GM19455 (cell line): ENCODE results near the gene PI3.
"Not testable (repeated sequence)": the region's sequence is repeated elsewhere in the genome, so short reads cannot be mapped to it uniquely, and the experiment has no call there.

ENCODE experiments used
- ATAC-seq: cut with Tn5 transposase; IDR thresholded peaks from one replicate; pipeline ENCODE4 v1.9.1; 2021; ENCODE audit not compliant: unreplicated experiment

Gene PI3, protein sequence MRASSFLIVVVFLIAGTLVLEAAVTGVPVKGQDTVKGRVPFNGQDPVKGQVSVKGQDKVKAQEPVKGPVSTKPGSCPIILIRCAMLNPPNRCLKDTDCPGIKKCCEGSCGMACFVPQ

DNA sequence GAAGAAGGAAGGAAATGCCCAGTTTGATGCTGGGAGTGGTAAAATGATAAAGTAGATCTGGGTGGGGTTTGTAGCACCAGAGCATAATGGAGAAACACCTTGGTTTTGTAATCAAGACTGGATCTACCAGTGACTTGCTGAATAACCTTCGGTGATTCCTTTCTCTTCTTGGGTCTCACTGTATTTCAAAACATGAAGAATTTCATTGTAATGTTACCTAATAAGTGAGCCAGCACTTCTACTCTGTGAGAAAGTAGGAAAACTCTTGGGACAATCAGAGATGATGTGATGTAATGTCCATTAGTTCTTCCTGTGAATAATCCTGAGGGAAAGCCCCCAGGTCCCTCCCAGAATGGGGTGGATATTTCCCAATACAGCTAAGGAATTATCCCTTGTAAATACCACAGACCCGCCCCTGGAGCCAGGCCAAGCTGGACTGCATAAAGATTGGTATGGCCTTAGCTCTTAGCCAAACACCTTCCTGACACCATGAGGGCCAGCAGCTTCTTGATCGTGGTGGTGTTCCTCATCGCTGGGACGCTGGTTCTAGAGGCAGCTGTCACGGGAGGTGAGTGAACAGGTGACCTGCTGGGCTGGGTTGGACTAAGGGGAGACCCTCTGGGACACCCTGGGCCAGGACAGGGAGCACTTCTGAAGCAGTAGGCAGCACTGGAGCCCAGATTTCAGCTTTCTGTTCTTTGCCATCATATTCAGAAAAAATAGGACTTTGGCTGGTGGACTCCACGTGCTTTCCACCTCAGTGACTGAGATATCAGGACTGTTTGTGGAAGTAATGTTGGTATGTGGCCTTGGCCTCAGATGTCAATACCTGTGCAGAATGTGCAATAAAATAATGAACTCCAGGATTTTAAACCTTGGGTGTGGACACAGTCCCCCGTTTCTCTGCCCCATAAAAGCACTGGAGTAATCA lies at the start of gene PI3:
PI3 (plus strand) TSS at position 469 of the 931 bp plus-strand sequence; CDS start at position 490, 21 bp downstream.
- no peak for ATAC-seq

DNA sequence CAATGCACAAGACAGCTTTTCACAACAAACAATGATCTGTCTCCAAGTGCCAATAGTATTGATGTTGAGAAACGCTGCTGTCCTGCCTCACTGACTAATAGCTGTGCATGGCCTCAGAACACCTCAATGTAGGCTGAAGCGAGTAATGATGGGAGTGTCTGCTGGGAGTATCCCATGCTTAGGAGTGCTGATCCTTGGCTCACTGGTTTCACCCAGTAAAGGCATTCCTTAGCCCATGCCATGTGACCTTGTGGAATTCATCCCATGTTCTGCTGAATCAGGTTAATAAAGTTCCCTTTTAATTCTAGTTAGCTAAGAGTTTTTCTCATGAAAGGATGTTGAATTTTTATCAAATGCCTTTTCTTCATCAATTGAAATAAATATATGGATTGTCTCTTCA lies 46.6 kb upstream of the PI3 start:
- ATAC-seq = no peak

DNA sequence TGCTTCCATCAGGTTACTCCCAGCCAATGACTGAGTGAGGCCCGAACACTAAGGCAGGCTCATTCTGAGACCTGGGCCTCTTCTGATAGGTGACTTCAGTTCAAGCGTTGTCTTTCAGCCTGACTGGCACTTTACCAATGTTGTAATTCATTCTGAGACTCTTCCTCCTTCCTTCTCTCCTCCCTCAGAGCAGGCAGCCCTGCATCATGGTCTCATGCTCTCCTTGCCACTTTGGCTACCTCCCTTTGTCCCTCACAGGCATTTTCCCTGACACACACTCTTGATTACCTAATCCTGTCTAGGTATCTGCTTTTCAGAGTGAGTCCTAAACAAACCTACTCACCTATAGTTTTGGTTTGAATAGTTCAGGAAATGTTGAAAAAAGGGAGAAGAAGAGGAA lies 37.8 kb upstream of the PI3 start:
- no peak for ATAC-seq

DNA sequence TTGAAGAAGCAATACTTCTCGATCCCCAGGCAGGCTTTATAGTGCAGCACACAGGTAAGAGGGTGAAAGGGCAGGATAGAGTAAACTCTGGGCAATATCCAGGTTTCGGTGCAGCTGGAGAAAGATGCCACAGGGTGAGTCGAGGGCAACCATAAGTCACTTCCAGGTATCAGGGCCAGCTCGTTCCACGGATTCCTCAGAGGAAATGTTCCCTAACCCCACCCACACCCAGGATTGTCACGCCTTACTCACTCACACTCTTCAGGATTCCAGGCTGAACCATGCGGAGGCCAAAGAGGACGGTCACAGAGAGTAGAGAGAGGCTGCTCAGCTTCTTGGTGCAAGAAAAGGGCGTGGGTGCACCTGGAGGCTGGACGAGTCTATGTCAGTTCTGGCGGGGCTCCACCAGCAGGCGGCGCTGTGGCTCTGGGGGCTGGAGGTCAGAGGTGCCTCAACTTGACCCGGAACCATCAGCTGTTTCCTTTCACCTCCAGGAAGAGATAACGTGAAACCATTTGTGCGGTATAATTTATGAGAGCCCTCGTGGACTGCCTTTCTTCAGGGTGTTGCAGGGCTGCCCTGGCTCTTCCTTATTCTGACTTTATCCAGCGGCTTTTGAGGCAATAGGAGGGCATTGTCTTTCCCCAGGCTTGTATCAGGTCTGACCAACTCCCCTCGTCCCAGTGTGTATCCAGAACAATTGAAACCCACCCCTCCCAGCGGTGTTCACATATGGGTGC lies 36.0 kb upstream of the PI3 start:
- ATAC-seq = no peak

DNA sequence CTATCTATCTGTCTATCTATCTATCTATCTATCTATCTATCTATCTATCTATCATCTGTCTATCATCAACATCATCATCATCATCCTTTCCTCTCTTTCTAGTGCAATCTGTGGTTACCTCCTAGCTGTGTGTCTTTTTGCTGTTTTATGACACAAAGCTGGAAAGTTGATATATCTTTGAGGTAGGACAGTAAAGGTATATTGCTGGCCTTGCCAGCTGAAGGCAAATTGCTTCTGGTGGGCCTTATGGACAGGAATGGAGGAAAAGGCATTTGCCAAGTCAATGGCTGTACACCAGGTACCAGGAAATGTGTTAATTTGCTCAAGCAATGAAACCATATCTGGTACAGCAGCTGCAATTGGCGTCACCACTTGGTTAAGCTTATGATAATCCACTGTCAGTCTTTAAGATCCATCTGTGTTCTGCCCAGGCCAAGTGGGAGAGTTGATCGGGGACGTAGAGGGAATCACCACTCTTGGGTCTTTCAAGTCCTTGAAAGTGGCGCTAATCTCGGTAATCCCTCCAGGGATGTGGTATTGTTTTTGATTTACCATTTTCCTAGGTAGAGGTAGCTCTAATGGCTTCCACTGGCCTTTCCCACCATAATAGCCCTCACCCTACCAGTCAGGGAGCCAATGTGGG lies 34.8 kb upstream of the PI3 start:
- not testable (repeated sequence) for ATAC-seq

DNA sequence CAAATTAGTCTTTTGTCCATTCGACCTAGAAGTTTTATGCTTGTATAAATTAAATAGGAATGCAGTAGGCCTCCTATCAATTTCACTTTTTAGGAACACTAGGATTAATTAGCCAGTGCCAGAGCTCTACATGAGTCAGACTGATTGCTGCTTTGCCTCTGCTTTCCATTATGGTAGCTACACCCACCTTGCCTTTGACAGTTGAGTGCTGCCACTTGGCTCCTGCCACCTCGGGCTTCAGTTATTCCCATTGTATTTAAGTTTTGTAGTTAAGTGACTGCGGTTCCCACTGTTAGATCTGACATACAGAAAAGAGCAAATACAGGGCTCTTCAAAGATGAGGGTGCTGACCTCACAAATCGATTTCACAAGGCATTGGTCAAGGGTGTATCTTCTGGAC lies 33.9 kb upstream of the PI3 start:
- no peak for ATAC-seq

DNA sequence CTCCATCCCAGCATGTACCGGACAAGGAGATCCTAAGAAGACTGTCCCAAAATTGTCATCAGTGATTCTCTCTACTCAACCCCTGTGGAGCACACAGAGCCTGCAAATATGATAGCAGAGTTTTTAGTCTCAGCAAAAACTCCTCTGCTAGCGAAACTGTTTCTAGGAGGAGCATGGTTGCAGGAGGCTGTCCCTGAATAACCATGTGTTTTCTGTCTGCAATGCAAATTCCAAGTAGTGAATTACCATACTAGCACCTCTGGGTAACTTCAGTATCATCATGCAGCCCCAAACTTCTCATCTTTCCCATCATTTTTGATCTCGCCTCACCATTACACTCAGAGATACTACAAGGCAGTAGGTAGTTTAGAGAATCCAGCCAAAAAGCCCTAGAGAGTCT lies 25.6 kb upstream of the PI3 start:
- ATAC-seq = no peak

DNA sequence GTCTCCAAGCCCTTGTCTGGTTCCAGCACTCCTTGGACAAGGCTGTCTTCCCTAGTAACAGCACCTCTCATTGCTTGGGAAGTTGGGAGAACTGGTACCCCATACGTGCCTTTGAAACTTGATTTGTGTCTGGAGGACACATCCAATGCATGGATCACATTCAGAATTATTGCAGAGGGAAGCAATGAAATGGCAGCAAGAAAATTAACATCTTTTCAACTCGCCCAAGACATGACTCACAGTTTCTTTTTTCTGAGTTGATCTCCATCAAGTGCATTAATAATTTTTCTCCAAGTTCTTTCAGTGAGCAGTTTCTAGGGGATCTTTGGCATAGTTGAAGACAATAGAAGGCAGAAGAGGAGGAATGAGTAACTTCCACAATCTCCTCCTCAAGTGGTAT lies 22.3 kb upstream of the PI3 start:
- ATAC-seq = no peak

DNA sequence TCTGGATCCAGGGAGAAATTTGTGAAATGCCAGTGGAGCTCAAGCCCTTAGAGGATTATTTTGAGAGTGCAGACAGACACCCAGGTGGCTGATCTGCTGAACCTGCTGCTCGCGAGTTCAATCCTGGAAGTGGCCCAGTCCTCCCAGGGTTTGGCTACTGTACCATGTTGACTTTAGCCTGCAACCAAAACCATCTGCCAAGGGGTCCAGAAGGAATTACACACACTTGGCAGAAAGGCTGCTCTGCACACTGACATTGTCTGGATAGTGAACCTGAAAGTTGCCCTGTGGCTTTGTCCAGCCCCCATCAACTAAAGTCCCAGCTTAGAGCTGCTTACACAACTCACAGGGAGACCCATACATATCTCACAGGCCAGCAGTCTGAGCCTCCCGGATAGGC lies 21.6 kb upstream of the PI3 start:
- no peak for ATAC-seq

DNA sequence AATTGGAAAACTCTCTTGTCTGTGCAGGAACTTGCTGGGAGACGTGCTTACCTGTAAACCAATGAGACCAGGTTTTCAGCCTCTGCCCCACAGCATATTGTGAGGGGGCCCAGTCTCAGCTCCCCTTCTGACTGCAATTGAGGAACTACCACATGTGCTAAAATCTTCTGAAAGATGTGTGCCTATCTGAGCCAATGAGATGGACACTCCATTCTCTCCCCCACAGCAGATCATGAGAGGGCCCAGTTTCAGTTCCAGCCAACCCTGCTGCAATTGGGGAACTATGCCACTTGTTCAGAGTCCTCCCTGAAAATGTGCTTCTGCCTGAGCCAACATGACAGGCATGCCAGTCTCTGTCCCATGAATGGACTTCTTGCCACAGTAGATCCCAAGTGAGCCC lies 20.9 kb upstream of the PI3 start:
- no peak for ATAC-seq

DNA sequence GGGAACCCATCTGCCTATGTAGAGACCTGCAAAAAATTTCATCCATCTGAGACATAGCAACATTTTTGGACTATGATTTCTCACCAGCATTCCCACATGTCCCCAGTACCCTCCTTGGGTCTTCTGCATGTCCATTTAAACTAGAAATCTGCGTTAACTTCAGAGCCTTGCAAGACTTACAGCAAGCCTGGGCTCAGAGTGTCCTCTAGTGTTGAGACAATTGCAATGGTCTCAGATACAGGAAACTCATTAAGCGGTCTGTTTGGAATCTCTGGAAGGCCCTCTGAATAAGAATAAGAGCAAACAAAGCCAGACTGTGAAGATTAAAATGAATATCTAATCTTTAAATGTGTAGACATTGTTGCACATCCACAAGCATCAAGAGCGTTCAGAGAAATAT lies 20.5 kb upstream of the PI3 start:
- ATAC-seq = no peak

DNA sequence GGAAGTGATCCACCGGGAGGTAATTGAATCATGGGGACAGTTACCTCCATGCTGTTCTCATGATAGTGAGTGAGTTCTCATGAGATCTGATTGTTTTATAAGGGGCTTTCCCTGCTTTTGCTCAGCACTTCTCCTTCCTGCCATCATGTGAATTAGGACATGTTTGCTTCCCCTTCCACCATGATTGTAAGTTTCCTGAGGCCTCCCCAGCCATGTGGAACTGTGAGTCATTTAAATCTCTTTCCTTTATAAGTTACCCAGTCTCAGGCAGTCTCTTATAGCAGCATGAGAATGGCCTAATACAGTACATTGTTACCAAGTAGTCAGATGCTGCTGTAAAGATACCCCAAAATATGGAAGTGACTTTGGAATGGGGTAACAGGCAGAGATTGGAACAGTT lies 19.9 kb upstream of the PI3 start:
- ATAC-seq = not testable (repeated sequence)

DNA sequence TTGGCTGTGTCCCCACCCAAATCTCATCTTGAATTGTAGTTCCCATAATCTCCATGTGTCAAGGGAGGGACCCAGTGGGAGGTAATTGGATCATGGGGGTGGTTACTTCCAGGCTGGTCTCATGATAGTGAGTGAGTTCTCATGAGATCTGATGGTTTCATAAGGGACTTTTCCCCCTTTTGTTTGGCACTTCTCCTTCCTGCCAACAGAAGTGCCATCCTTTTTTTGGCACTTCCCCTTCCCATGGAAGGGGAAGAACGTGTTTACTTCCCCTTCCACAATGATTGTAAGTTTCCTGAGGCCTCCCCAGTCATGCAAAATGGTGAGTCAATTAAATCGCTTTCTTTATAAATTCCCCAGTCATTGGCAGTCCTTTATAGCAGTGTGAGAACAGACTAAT lies 18.0 kb upstream of the PI3 start:
- no peak for ATAC-seq

DNA sequence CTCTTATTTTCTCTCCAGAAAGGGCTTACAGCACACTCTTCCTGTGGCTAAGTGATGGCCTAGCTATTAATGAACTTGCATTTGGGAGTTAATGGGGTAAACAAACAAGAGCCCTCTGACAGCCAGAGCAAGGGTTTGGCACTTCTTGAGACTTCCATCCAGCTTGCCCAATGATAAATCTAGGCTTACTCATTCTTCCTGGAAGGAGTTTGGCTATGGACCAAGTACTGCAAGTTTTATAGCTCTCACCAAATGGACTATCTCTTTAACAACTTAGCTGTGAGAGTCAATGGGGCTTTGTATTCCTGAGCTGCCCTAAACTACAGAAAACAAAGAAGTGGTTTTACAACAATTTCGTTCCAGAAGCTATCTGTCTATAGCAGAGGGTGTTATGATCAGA lies 16.7 kb upstream of the PI3 start:
- ATAC-seq = no peak

DNA sequence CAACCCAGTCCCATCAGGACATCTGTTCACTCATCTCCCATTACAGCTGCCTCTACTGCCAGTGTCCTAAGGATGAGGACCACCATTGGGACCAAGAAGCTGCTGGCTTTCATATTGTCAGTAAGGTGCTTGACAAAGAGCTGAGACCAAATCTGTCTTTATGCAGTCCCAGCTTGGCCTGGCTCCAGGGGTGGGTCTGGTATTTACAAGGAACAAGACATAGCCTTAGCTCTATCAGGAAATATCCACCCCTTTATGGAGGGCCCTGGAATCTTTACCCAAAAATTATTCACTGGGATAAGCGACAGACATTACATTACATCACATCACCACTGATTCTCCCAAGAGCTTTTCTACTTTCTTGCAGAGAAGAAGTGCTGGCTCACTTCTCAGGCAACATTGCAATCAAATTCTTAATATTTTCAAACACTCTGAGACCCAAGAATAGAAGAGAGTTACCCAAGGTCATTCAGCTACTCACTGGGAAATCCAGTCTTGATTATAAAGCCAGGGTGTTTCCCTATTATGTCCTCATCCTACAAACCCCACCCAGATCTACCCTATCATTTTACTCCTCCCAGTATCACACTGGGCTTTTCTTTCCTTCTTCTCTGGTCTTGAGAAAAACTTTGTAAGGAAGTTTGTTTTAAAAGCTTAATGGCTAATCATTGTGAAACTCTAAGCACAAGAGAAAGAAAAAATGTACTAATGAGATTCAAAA lies 11.5 kb upstream of the PI3 start:
- no peak for ATAC-seq

DNA sequence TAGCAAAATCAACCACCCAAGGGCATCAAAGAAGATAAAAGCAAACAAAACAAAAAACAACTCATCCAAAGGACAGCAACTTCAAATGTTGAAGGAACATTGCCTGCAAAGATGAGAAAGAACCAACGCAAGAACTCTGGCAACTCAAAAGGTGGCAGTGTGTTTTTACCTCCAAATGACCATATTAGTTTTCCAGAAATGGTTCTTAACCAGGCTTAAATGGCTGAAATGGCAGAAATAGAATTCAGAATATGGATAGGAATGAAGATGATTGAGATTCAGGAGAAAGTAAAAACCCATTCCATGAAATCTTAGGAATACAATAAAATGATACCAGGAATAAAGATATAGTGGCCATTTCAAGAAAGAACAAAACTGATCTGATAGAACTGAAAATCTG lies 9.8 kb upstream of the PI3 start:
- no peak for ATAC-seq

DNA sequence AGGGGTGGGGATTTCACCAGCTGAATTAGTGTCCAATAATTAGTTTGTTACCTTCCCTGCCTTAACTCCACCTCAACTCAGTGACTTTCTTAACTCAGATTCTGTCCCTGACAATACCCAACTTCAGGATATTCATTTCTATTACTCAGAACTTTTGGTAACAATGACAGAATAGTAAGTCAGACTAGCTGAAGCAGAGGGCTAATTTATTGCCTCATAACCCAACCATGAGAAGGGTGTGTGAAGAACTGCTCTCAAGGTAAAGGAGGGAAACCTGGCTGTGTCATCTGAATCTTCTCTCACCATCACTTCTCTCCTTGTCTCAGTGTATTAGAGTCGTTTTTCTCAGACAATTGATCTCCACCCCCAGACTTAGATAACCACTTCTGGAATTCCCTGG lies 1.2 kb upstream of the PI3 start:
- no peak for ATAC-seq

DNA sequence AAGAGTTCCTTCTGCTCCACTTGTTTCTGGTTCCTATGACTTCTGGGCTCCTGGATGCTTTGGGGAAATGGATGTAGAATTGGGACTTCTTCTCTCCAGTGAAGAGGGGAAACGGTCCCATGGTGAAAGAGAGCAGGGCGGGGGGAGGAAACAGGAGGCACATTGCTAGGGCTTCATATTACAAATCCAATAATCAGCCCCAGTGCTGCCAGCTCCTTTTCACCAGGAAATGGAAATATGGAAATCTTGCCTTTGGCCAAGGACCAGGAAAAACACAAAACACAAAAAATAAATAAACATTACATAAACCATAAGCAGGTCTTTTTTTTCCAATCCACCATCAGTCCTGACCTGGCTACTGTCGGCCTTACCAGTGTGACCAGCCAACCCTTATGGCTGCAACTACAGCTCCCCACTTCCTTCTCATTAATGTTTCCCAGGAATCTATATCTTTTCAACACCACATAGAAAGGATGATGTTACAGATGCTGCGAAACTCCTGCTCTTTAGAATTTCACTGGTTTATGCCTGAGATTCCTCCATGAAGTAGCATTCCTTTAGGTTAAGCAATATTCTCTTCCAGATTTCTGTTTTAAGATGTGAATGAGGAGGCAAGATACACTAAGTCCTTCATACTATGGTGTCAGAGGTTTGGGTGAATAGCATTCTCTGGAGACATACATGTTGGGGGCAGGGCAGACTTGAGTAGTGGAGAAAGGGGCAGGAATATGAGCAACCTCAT lies 2.0 kb downstream of the PI3 start:
- ATAC-seq = no peak

DNA sequence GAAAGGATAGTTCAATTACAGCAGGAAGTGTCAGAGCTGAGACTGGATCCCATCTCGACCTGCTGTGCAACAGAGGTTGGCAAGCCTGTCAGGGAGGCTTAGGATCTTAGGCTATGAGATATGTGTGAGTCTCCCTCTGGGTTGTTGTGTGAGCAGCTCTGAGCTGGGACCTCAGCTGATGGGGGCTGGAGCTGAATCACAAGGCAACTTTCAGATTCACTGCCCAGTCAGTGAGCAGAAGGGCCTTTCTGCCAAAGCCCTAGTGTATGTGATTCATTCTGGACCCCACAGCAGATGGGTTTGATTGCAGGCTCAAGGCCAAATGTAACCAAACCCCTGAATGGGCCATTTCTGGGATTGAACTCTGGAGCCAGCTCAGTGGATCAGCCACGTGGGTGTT lies 4.5 kb downstream of the PI3 start:
- ATAC-seq = no peak

DNA sequence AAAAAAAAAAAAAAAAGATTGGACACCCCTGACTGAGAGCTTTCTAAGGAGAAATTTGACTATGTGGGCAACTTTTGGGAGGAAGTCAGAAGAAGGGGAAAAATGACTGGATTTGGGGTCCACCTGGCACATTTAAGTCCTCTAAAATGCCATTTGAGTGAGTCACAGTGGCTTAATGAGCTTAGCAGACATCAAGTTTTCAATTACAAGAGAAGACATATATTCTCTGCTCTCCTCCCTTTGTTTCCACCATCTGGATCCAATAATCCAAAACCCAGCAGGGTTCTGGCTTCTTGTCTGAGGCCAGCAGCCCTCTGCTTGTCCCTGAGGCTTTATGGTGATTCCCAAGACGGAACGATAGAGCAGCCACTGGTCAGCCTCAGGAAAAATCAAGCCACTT lies 6.9 kb downstream of the PI3 start:
- no peak for ATAC-seq
